ENCODE results near the gene RUBCNL.

The RUBCNL gene

GRCh38 chr13:46403851-46404732 is 17.0 kb upstream of the RUBCNL start:
- H3K4me1 ChIP-seq (ENCODE audit: control insufficient read depth, insufficient read depth, low read length): no peaks in the 10 kb centered on the region
- H3K36me3 ChIP-seq (ENCODE audit: control insufficient read depth in 2 of 2, insufficient read depth in 1 of 2, low read length in 2 of 2): no peaks in the 10 kb centered on the region
- no peak overlapping the region for H3K27ac ChIP-seq (ENCODE audit: extremely low read depth, low read depth, low read length)
- TF ChIP-seq PBX3 (CRISPR knock-in tag; IDR thresholded peaks at IDR 0.05) (no peak), ZBTB48 (tag by site-specific recombination; IDR thresholded peaks at IDR 0.05) (no peak), ZNF16 (tag by site-specific recombination; IDR thresholded peaks at IDR 0.05; ENCODE audit: low read depth) (no peak), ZXDB (tag by site-specific recombination; IDR thresholded peaks at IDR 0.05) (no peak), ZNF692 (tag by site-specific recombination; IDR thresholded peaks at IDR 0.05) (no peak)
- CTCF ChIA-PET: interaction anchor here (0.6 kb wide), 1 partner anchor 251 kb away, joined by 3 read pairs; no protein-coding TSS in a partner anchor
- no peaks in the 10 kb centered on the region for H3K9me3 ChIP-seq (ENCODE audit: control insufficient read depth, insufficient read depth, low read depth, low read length)
- H3K4me3 ChIP-seq (ENCODE audit: low read depth, low read length): no peak overlapping the region
- POLR2A ChIA-PET: no interaction called here

- TF ChIP-seq ZNF768 (tag by site-specific recombination; IDR thresholded peaks at IDR 0.05) (no peak), ZNF701 (tag by site-specific recombination; IDR thresholded peaks at IDR 0.05) (no peak), ZBTB26 (tag by site-specific recombination; optimal IDR thresholded peaks at IDR 0.05) (no peak), ZNF221 (tag by site-specific recombination; IDR thresholded peaks at IDR 0.05; ENCODE audit: borderline replicate concordance) (no peak), ZBTB48 (tag by site-specific recombination; IDR thresholded peaks at IDR 0.05) (no peak)
- POLR2A ChIA-PET: no interaction called here
- no peak overlapping the region for H3K27ac ChIP-seq (ENCODE audit: extremely low read depth, low read depth, low read length)
- H3K9me3 ChIP-seq (ENCODE audit: control insufficient read depth, insufficient read depth, low read depth, low read length): no peaks in the 10 kb centered on the region
- no peak overlapping the region for H3K4me3 ChIP-seq (ENCODE audit: low read depth, low read length)
- CTCF ChIA-PET: no interaction called here
- H3K4me1 ChIP-seq (ENCODE audit: control insufficient read depth, insufficient read depth, low read length): no peaks in the 10 kb centered on the region
- no peaks in the 10 kb centered on the region for H3K36me3 ChIP-seq (ENCODE audit: control insufficient read depth in 2 of 2, insufficient read depth in 1 of 2, low read length in 2 of 2)
Measured at GRCh38 chr13:46402178-46402577, 15.1 kb upstream of the RUBCNL start.

GRCh38 chr13:46401432-46401831 is 14.4 kb upstream of the RUBCNL start:
- Histone ChIP-seq H3K4me3 (ENCODE audit: low read depth, low read length) (no peak overlapping the region), H3K9me3 (ENCODE audit: control insufficient read depth, insufficient read depth, low read depth, low read length) (no peaks in the 10 kb centered on the region), H3K36me3 (ENCODE audit: control insufficient read depth in 2 of 2, insufficient read depth in 1 of 2, low read length in 2 of 2) (no peaks in the 10 kb centered on the region), H3K27ac (ENCODE audit: extremely low read depth, low read depth, low read length) (no peak overlapping the region), H3K4me1 (ENCODE audit: control insufficient read depth, insufficient read depth, low read length) (no peaks in the 10 kb centered on the region)
- no peak for TF ChIP-seq HOXA7 (CRISPR knock-in tag; IDR thresholded peaks at IDR 0.05; ENCODE audit: borderline replicate concordance)
- no peak for TF ChIP-seq ZNF175 (tag by site-specific recombination; IDR thresholded peaks at IDR 0.05)
- TF ChIP-seq ZNF121 (tag by site-specific recombination; IDR thresholded peaks at IDR 0.05): no peak
- no peak for TF ChIP-seq ZBTB48 (tag by site-specific recombination; IDR thresholded peaks at IDR 0.05)
- no peak for TF ChIP-seq ZNF350 (tag by site-specific recombination; IDR thresholded peaks at IDR 0.05)
- CTCF ChIA-PET: interaction anchor here (0.6 to 0.7 kb wide), 2 partner anchors 20 to 238 kb away, joined by 3 read pairs; no protein-coding TSS in a partner anchor
- POLR2A ChIA-PET: no interaction called here

- H3K4me1 ChIP-seq (ENCODE audit: control insufficient read depth, insufficient read depth, low read length): no peaks in the 10 kb centered on the region
- TF ChIP-seq ZNF223 (tag by site-specific recombination; IDR thresholded peaks at IDR 0.05): no peak
- no peak for TF ChIP-seq ZNF239 (tag by site-specific recombination; IDR thresholded peaks at IDR 0.05)
- TF ChIP-seq ZNF48 (tag by site-specific recombination; IDR thresholded peaks at IDR 0.05): no peak
- no peak for TF ChIP-seq ZNF585B (tag by site-specific recombination; IDR thresholded peaks at IDR 0.05)
- TF ChIP-seq PRDM2 (tag by site-specific recombination; IDR thresholded peaks at IDR 0.05; ENCODE audit: borderline replicate concordance): no peak
Measured at GRCh38 chr13:46396341-46396740, 9.3 kb upstream of the RUBCNL start.

More at GRCh38 chr13:46396341-46396740, 9.3 kb upstream of the RUBCNL start:
- CTCF ChIA-PET: no interaction called here
- Histone ChIP-seq H3K36me3 (ENCODE audit: control insufficient read depth in 2 of 2, insufficient read depth in 1 of 2, low read length in 2 of 2) (no peaks in the 10 kb centered on the region), H3K9me3 (ENCODE audit: control insufficient read depth, insufficient read depth, low read depth, low read length) (no peaks in the 10 kb centered on the region), H3K27ac (ENCODE audit: extremely low read depth, low read depth, low read length) (no peak overlapping the region), H3K4me3 (ENCODE audit: low read depth, low read length) (no peak overlapping the region)
- POLR2A ChIA-PET: no interaction called here

Measured in HEK293 (cell line).